ENCODE data around the gene DNAH10.

DNA sequence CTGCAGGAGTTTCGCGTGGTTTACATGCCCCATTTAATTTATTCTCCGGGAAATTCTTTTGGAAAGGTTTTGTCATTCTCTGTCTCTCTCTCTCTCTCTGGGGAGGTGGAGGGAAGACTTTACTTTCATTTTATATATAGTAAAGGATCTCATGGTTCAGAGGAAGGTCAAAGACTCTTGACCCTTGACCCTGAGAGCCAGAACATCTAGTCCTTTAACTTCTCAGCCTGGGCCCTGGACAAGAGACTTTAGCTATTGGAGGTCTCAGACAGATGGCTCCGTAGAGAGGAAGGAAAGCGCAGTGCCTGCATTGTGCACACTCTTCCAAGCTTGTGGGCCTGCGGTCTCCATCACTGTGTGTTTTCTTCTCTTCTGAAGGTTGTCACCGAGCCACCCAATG, 166.8 kb downstream of the DNAH10 start:
- TF ChIP-seq, protein P1, sequence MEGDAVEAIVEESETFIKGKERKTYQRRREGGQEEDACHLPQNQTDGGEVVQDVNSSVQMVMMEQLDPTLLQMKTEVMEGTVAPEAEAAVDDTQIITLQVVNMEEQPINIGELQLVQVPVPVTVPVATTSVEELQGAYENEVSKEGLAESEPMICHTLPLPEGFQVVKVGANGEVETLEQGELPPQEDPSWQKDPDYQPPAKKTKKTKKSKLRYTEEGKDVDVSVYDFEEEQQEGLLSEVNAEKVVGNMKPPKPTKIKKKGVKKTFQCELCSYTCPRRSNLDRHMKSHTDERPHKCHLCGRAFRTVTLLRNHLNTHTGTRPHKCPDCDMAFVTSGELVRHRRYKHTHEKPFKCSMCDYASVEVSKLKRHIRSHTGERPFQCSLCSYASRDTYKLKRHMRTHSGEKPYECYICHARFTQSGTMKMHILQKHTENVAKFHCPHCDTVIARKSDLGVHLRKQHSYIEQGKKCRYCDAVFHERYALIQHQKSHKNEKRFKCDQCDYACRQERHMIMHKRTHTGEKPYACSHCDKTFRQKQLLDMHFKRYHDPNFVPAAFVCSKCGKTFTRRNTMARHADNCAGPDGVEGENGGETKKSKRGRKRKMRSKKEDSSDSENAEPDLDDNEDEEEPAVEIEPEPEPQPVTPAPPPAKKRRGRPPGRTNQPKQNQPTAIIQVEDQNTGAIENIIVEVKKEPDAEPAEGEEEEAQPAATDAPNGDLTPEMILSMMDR (IDR thresholded peaks at IDR 0.05 in 2 of 3, conservative IDR thresholded peaks at IDR 0.05 in 1 of 3; ENCODE audit: control insufficient read depth in 2 of 3, extremely low read depth in 1 of 3, insufficient read depth in 1 of 3, low read depth in 3 of 3, low read length in 3 of 3): no peak
- TF ChIP-seq SMARCA5 (IDR thresholded peaks at IDR 0.05) (no peak), CBFB (IDR thresholded peaks at IDR 0.05; ENCODE audit: low read depth) (no peak), TCF12 (IDR thresholded peaks at IDR 0.05; ENCODE audit: low read depth, low read length) (no peak), YY1 (IDR thresholded peaks at IDR 0.05; ENCODE audit: low read depth, low read length) (no peak), NFIC (IDR thresholded peaks at IDR 0.05; ENCODE audit: low read depth, low read length) (no peak), BRCA1 (IDR thresholded peaks at IDR 0.05; ENCODE audit: low read depth, low read length) (no peak), POLR2A (IDR thresholded peaks at IDR 0.05; ENCODE audit: low read depth, low read length) (no peak)
- TF ChIP-seq, protein P2, sequence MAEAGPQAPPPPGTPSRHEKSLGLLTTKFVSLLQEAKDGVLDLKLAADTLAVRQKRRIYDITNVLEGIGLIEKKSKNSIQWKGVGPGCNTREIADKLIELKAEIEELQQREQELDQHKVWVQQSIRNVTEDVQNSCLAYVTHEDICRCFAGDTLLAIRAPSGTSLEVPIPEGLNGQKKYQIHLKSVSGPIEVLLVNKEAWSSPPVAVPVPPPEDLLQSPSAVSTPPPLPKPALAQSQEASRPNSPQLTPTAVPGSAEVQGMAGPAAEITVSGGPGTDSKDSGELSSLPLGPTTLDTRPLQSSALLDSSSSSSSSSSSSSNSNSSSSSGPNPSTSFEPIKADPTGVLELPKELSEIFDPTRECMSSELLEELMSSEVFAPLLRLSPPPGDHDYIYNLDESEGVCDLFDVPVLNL (IDR thresholded peaks at IDR 0.05; ENCODE audit: low read depth, low read length): no peak
